ENCODE measurements around the gene TRPV2.

TRPV2 gene

GRCh38 chr17:16471295-16471694, 55.9 kb downstream of the TRPV2 start:
- no peaks in the 10 kb centered on the region for H3K4me1 ChIP-seq (ENCODE audit: control insufficient read depth in 1 of 2, insufficient read depth in 2 of 2, low read length in 2 of 2)
- H3K4me3 ChIP-seq (ENCODE audit: low read depth, low read length) = no peak overlapping the region
- no peak overlapping the region for H4K8ac ChIP-seq (ENCODE audit: low read depth, low read length)
- H3K27ac ChIP-seq (ENCODE audit: low read depth, low read length) = no peak overlapping the region
- H3K4me2 ChIP-seq (ENCODE audit: low read length) = no peak overlapping the region
- no peak overlapping the region for H2BK120ac ChIP-seq (ENCODE audit: insufficient read depth, low read length, poor library complexity)
- H4K12ac ChIP-seq (ENCODE audit: low read depth, low read length) = no peak overlapping the region
- no CpG with 5 or more reads among the region's 5 CpGs for WGBS (ENCODE audit: extremely low coverage, insufficient coverage, insufficient read length)
- no peak overlapping the region for H2AK5ac ChIP-seq (ENCODE audit: low read length)
- H3K14ac ChIP-seq (ENCODE audit: low read length) = no peak overlapping the region
- no peaks in the 10 kb centered on the region for H3K79me2 ChIP-seq (ENCODE audit: control insufficient read depth, insufficient read depth, low read length, poor library complexity)
- H3K27me3 ChIP-seq (ENCODE audit: insufficient read depth, low read length) = no peaks in the 10 kb centered on the region
- H2BK12ac ChIP-seq (ENCODE audit: low read length) = no peak overlapping the region
- no peaks in the 10 kb centered on the region for H3K79me1 ChIP-seq (ENCODE audit: low read length)
- no peak overlapping the region for H3K9ac ChIP-seq (ENCODE audit: low read length)
- H2AFZ ChIP-seq (ENCODE audit: insufficient read depth, low read length, poor library complexity) = no peak overlapping the region
- no peaks in the 10 kb centered on the region for H3K36me3 ChIP-seq (ENCODE audit: control insufficient read depth in 1 of 2, insufficient read depth in 2 of 2, low read length in 2 of 2)
- no peak for DNase-seq
- H4K91ac ChIP-seq (ENCODE audit: low read depth, low read length) = no peak overlapping the region
- H3K23ac ChIP-seq (ENCODE audit: low read length) = no peak overlapping the region
- peaks cover 2% of the 10 kb centered on the region for H3K9me3 ChIP-seq (ENCODE audit: insufficient read depth, low read depth, low read length)
- no peak overlapping the region for H2BK5ac ChIP-seq (ENCODE audit: low read depth, low read length, poor library complexity)
- H3K18ac ChIP-seq (ENCODE audit: low read length) = no peak overlapping the region
- no peak overlapping the region for H3K4ac ChIP-seq (ENCODE audit: low read depth, low read length)

GRCh38 chr17:16472539-16472938, 57.2 kb downstream of the TRPV2 start:
- Histone ChIP-seq H2BK5ac (ENCODE audit: low read depth, low read length, poor library complexity) (no peak overlapping the region), H3K36me3 (ENCODE audit: control insufficient read depth in 1 of 2, insufficient read depth in 2 of 2, low read length in 2 of 2) (no peaks in the 10 kb centered on the region)

GRCh38 chr17:16473044-16474011, 58.0 kb downstream of the TRPV2 start:
- no peaks in the 10 kb centered on the region for H3K79me1 ChIP-seq (ENCODE audit: low read length)
- H3K36me3 ChIP-seq (ENCODE audit: control insufficient read depth in 1 of 2, insufficient read depth in 2 of 2, low read length in 2 of 2) = no peaks in the 10 kb centered on the region
- H3K4me1 ChIP-seq (ENCODE audit: control insufficient read depth in 1 of 2, insufficient read depth in 2 of 2, low read length in 2 of 2) = peaks cover 5 to 6% of the 10 kb centered on the region in 2 experiments
- no CpG with 5 or more reads among the region's 20 CpGs for WGBS (ENCODE audit: extremely low coverage, insufficient coverage, insufficient read length)
- H3K18ac ChIP-seq (ENCODE audit: low read length) = no peak overlapping the region
- no peak overlapping the region for H3K4me2 ChIP-seq (ENCODE audit: low read length)
- peaks cover 2% of the 10 kb centered on the region for H3K9me3 ChIP-seq (ENCODE audit: insufficient read depth, low read depth, low read length)
- H3K27me3 ChIP-seq (ENCODE audit: insufficient read depth, low read length) = no peaks in the 10 kb centered on the region
- no peak overlapping the region for H3K14ac ChIP-seq (ENCODE audit: low read length)
- no peak overlapping the region for H3K9ac ChIP-seq (ENCODE audit: low read length)
- H2AK5ac ChIP-seq (ENCODE audit: low read length) = no peak overlapping the region
- no peak overlapping the region for H4K12ac ChIP-seq (ENCODE audit: low read depth, low read length)
- no peak overlapping the region for H2BK12ac ChIP-seq (ENCODE audit: low read length)
- no peak overlapping the region for H2BK120ac ChIP-seq (ENCODE audit: insufficient read depth, low read length, poor library complexity)
- no peak overlapping the region for H3K27ac ChIP-seq (ENCODE audit: low read depth, low read length)
- no peak overlapping the region for H3K23ac ChIP-seq (ENCODE audit: low read length)
- H4K91ac ChIP-seq (ENCODE audit: low read depth, low read length) = no peak overlapping the region
- no peak for DNase-seq
- no peak overlapping the region for H4K8ac ChIP-seq (ENCODE audit: low read depth, low read length)
- H3K79me2 ChIP-seq (ENCODE audit: control insufficient read depth, insufficient read depth, low read length, poor library complexity) = no peaks in the 10 kb centered on the region
- no peak overlapping the region for H3K4ac ChIP-seq (ENCODE audit: low read depth, low read length)
- H2BK5ac ChIP-seq (ENCODE audit: low read depth, low read length, poor library complexity) = no peak overlapping the region
- no peak overlapping the region for H3K4me3 ChIP-seq (ENCODE audit: low read depth, low read length)
- no peak overlapping the region for H2AFZ ChIP-seq (ENCODE audit: insufficient read depth, low read length, poor library complexity)

More at GRCh38 chr17:16472539-16472938, 57.2 kb downstream of the TRPV2 start:
- Histone ChIP-seq H3K79me1 (ENCODE audit: low read length) (no peaks in the 10 kb centered on the region), H3K4me3 (ENCODE audit: low read depth, low read length) (no peak overlapping the region), H4K91ac (ENCODE audit: low read depth, low read length) (no peak overlapping the region), H3K4me1 (ENCODE audit: control insufficient read depth in 1 of 2, insufficient read depth in 2 of 2, low read length in 2 of 2) (peaks cover 4 to 5% of the 10 kb centered on the region in 2 experiments), H3K27ac (ENCODE audit: low read depth, low read length) (no peak overlapping the region), H2BK12ac (ENCODE audit: low read length) (no peak overlapping the region), H3K4ac (ENCODE audit: low read depth, low read length) (no peak overlapping the region), H3K9me3 (ENCODE audit: insufficient read depth, low read depth, low read length) (peaks cover 2% of the 10 kb centered on the region), H3K14ac (ENCODE audit: low read length) (no peak overlapping the region), H3K4me2 (ENCODE audit: low read length) (no peak overlapping the region), H2AFZ (ENCODE audit: insufficient read depth, low read length, poor library complexity) (no peak overlapping the region), H3K9ac (ENCODE audit: low read length) (no peak overlapping the region), H4K12ac (ENCODE audit: low read depth, low read length) (no peak overlapping the region), H4K8ac (ENCODE audit: low read depth, low read length) (no peak overlapping the region), H3K79me2 (ENCODE audit: control insufficient read depth, insufficient read depth, low read length, poor library complexity) (no peaks in the 10 kb centered on the region), H2AK5ac (ENCODE audit: low read length) (no peak overlapping the region), H3K18ac (ENCODE audit: low read length) (no peak overlapping the region), H3K27me3 (ENCODE audit: insufficient read depth, low read length) (no peaks in the 10 kb centered on the region), H3K23ac (ENCODE audit: low read length) (no peak overlapping the region), H2BK120ac (ENCODE audit: insufficient read depth, low read length, poor library complexity) (no peak overlapping the region)
- WGBS (ENCODE audit: extremely low coverage, insufficient coverage, insufficient read length) = no CpG with 5 or more reads among the region's 6 CpGs
- no peak for DNase-seq

DNA sequence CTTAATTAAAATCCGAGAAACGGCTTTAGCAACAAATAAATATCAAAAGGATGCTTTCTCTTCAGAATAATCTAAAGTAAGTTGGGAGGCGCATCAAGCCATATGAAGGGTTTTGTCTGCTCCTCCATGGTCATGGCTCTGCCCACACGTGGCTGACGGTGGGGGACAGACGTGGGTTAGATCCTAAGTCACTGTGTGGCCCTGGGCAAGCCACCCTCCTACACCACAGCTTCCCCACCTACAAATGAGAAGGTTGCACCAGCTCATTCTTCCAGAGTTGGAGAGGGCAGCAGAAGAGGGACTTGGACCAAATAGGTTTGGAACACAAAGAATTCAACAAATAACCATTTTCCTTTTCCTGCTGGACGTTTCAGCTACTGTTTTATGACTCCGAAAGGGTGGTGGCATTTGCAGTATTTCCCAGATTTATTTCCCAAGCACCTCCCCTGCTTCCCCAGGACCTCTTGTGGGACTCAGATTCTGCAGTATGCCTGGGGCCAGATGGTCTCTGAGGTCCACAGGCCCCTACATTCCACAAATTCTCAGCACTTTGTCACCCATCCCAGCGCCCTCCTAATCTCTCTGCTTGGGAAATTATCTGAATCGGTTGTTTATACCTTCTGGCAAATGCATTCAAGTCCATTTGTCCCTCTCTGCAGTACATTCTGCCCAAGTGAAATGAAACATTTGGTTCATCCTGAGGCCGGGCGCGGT, 58.8 kb downstream of the TRPV2 start:
- Histone ChIP-seq H3K14ac (ENCODE audit: low read length) (no peak overlapping the region), H2BK120ac (ENCODE audit: insufficient read depth, low read length, poor library complexity) (no peak overlapping the region), H3K79me2 (ENCODE audit: control insufficient read depth, insufficient read depth, low read length, poor library complexity) (no peaks in the 10 kb centered on the region), H3K4ac (ENCODE audit: low read depth, low read length) (no peak overlapping the region), H3K27ac (ENCODE audit: low read depth, low read length) (no peak overlapping the region), H3K4me2 (ENCODE audit: low read length) (no peak overlapping the region), H3K18ac (ENCODE audit: low read length) (no peak overlapping the region), H4K8ac (ENCODE audit: low read depth, low read length) (no peak overlapping the region), H2BK12ac (ENCODE audit: low read length) (no peak overlapping the region), H3K79me1 (ENCODE audit: low read length) (no peaks in the 10 kb centered on the region), H3K9ac (ENCODE audit: low read length) (no peak overlapping the region), H3K4me3 (ENCODE audit: low read depth, low read length) (no peak overlapping the region), H3K23ac (ENCODE audit: low read length) (no peak overlapping the region), H2BK5ac (ENCODE audit: low read depth, low read length, poor library complexity) (no peak overlapping the region), H3K9me3 (ENCODE audit: insufficient read depth, low read depth, low read length) (peaks cover 2% of the 10 kb centered on the region), H2AK5ac (ENCODE audit: low read length) (no peak overlapping the region), H3K36me3 (ENCODE audit: control insufficient read depth in 1 of 2, insufficient read depth in 2 of 2, low read length in 2 of 2) (no peaks in the 10 kb centered on the region), H3K27me3 (ENCODE audit: insufficient read depth, low read length) (no peaks in the 10 kb centered on the region), H4K91ac (ENCODE audit: low read depth, low read length) (no peak overlapping the region), H4K12ac (ENCODE audit: low read depth, low read length) (no peak overlapping the region), H2AFZ (ENCODE audit: insufficient read depth, low read length, poor library complexity) (no peak overlapping the region), H3K4me1 (ENCODE audit: control insufficient read depth in 1 of 2, insufficient read depth in 2 of 2, low read length in 2 of 2) (peaks cover 5 to 6% of the 10 kb centered on the region in 2 experiments)
- no CpG with 5 or more reads among the region's 13 CpGs for WGBS (ENCODE audit: extremely low coverage, insufficient coverage, insufficient read length)
- DNase-seq = no peak
